Measurements from ENCODE around the gene VPS72. TPM values are rescaled to one million over a fixed set of nuclear protein-coding genes. Genes with fewer than 3 reads are reported as not detected.

Gene VPS72
- total RNA-seq, 1 experiment from 2014 or later = 108 TPM

DNA sequence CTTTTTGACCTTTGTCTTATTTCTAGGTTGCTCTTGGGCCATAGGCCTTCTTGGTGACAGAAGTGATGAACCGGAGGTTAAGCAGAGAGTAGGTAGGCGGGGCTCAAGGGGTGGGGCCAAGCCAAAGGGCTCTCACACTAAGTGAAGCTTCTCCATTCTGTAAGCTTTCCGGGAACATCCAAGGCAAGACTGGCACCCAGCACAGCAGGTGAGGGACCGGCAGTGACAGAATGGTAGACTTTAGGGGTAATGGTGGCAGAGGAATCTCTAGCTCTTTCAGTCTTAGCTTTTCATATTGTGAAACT, 33.5 kb downstream of the VPS72 start, which contains the start of gene TNFAIP8L2:
Gene TNFAIP8L2, plus strand, starts transcription at position 135 of the 305 bp plus-strand sequence. CDS start 2,049 bp downstream, outside the sequence.
- TF ChIP-seq, protein P1, sequence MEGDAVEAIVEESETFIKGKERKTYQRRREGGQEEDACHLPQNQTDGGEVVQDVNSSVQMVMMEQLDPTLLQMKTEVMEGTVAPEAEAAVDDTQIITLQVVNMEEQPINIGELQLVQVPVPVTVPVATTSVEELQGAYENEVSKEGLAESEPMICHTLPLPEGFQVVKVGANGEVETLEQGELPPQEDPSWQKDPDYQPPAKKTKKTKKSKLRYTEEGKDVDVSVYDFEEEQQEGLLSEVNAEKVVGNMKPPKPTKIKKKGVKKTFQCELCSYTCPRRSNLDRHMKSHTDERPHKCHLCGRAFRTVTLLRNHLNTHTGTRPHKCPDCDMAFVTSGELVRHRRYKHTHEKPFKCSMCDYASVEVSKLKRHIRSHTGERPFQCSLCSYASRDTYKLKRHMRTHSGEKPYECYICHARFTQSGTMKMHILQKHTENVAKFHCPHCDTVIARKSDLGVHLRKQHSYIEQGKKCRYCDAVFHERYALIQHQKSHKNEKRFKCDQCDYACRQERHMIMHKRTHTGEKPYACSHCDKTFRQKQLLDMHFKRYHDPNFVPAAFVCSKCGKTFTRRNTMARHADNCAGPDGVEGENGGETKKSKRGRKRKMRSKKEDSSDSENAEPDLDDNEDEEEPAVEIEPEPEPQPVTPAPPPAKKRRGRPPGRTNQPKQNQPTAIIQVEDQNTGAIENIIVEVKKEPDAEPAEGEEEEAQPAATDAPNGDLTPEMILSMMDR (IDR thresholded peaks at IDR 0.05; ENCODE audit: unreplicated experiment) = no peak
- Mint-ChIP-seq H3K9me3 (ENCODE audit: unreplicated experiment) (no peaks in the 10 kb centered on the region), H3K27me3 (ENCODE audit: insufficient read depth, unreplicated experiment) (no peaks in the 10 kb centered on the region), H3K27ac (ENCODE audit: low read depth, unreplicated experiment) (no peak within 1 kb of the TSS), H3K4me3 (ENCODE audit: unreplicated experiment) (no peak within 1 kb of the TSS), H3K4me1 (ENCODE audit: insufficient read depth, unreplicated experiment) (peaks cover 12% of the 10 kb centered on the region), H3K36me3 (ENCODE audit: insufficient read depth, unreplicated experiment) (peaks cover 41% of the 10 kb centered on the region)
- ChIA-PET POLR2A (interaction anchor here (0.6 to 2.0 kb wide), 8 partner anchors 8 to 164 kb away, joined by 3 to 10 read pairs (median 4); partner anchors contain the start of gene MINDY1), CTCF (interaction anchor here (0.7 to 7.3 kb wide), 21 partner anchors 9 to 155 kb away, joined by 3 to 158 read pairs (median 5); partner anchors contain the start of genes GABPB2, LYSMD1 and MINDY1)
- intact Hi-C loops (cut with micrococcal nuclease) = loop anchor here (1.0 to 5.0 kb wide), 4 partner anchors 56 to 459 kb away; partner anchors contain the start of gene GOLPH3L
- DNase-seq (ENCODE audit: unreplicated experiment) = no peak
- no TSS peak for BruUV-seq (replicated peaks)

DNA sequence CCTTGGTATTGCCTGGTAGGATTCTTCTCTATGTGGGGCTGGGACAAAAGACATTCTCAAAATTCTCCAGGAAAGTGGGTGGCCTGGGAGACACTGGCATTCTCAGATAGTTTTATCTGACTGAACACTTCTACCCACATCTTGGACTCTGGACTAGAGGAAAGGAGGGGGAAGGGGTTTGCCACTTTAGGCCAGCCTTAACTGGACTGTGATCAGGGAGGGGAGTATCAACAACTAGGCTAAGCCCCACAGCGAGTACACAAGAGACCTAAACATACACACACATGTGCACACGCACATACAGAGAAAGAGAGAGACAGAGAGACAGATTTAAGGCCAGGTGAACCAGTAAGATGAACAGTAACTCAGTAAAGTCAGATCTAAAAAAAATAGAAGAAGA, 42.3 kb downstream of the VPS72 start:
- Mint-ChIP-seq H3K27me3 (ENCODE audit: insufficient read depth, unreplicated experiment) (no peaks in the 10 kb centered on the region), H3K4me1 (ENCODE audit: insufficient read depth, unreplicated experiment) (peaks cover 10% of the 10 kb centered on the region), H3K36me3 (ENCODE audit: insufficient read depth, unreplicated experiment) (no peaks in the 10 kb centered on the region), H3K4me3 (ENCODE audit: unreplicated experiment) (no peak overlapping the region), H3K9me3 (ENCODE audit: unreplicated experiment) (no peaks in the 10 kb centered on the region), H3K27ac (ENCODE audit: low read depth, unreplicated experiment) (no peak overlapping the region)
- intact Hi-C loops (cut with micrococcal nuclease) = no loop called here
- no TSS peak for BruUV-seq (replicated peaks)
- ChIA-PET CTCF (interaction anchor here (0.8 to 2.0 kb wide), 4 partner anchors 13 to 151 kb away, joined by 3 to 7 read pairs (median 4); no protein-coding TSS in a partner anchor), POLR2A (interaction anchor here (0.8 to 1.2 kb wide), 5 partner anchors 13 to 142 kb away, joined by 3 to 5 read pairs (median 3); no protein-coding TSS in a partner anchor)
- DNase-seq (ENCODE audit: unreplicated experiment) = no peak
- TF ChIP-seq, protein P1 (IDR thresholded peaks at IDR 0.05; ENCODE audit: unreplicated experiment) = no peak

DNA sequence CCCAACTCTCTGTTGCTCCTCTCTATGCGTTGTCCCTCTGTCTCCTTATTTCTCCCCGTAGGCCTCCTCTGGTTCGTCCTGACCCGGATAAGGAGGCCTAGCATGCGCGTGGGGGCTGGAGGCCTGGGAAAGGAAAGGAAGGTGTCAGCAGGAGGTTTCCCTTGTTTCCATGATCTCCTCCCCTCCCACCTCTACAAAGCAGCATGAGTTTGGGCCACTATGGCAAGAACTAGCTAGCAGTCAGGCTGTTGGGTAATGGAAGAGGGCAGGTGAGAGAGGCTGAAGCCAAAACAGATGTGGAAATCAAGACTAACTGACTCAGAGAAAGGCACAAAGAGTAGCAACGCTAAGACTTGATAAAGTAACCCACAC, 42.9 kb downstream of the VPS72 start:
- Mint-ChIP-seq H3K4me3 (ENCODE audit: unreplicated experiment) (peak overlapping the region; percentile 73), H3K4me1 (ENCODE audit: insufficient read depth, unreplicated experiment) (peaks cover 10% of the 10 kb centered on the region), H3K27me3 (ENCODE audit: insufficient read depth, unreplicated experiment) (no peaks in the 10 kb centered on the region), H3K9me3 (ENCODE audit: unreplicated experiment) (no peaks in the 10 kb centered on the region), H3K36me3 (ENCODE audit: insufficient read depth, unreplicated experiment) (no peaks in the 10 kb centered on the region), H3K27ac (ENCODE audit: low read depth, unreplicated experiment) (peak overlapping the region; percentile 13)
- intact Hi-C loops (cut with micrococcal nuclease) = no loop called here
- POLR2A ChIA-PET = interaction anchor here (0.6 to 1.0 kb wide), 4 partner anchors 9 to 142 kb away, joined by 3 to 4 read pairs (median 4); no protein-coding TSS in a partner anchor
- CTCF ChIA-PET = interaction anchor here (0.5 to 1.2 kb wide), 5 partner anchors 47 to 161 kb away, joined by 3 read pairs; no protein-coding TSS in a partner anchor
- TF ChIP-seq, protein P1 (IDR thresholded peaks at IDR 0.05; ENCODE audit: unreplicated experiment) = no peak
- BruUV-seq (replicated peaks) = no TSS peak
- peak; percentile 34 for DNase-seq (ENCODE audit: unreplicated experiment)

DNA sequence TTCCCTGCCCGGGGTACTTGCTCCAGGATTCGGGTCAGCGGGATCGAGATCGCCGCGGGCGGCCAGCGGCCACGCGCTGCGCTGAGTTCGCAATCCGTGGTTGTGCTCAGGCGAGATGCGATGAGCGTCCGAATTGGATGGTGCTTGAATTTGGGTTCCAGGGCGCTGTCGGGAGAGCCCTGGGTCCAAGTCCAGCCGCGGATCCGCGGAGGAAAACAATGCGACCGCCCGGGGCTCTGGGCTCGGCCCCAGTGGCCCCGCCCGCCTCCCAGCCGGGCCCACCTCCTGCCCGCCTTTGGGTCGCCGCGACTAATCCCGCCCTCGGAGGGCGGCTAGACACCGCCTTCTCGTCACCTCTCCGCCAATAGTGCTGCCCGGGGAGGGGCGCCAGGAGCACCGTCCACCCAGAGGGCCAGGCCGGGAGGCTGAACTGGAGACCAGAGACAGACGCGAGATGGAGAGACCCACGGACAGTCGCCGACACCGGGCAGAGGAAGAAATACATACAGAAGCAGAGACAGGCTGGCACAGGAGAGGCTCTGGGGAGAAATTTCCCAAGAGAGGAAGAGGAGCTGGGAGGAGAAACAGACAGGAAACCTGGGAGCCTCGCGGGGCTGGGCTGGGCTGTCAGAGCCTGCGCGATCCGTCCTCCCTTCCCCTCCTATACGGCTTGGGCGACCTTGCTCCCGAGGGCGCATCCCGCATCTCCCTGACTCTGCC, 43.4 kb downstream of the VPS72 start, which contains the start of gene SEMA6C:
Gene SEMA6C, minus strand, starts transcription at position 220 of the 720 bp plus-strand sequence. CDS start 4,010 bp downstream, outside the sequence.
- Mint-ChIP-seq H3K27me3 (ENCODE audit: insufficient read depth, unreplicated experiment) (no peaks in the 10 kb centered on the region), H3K4me1 (ENCODE audit: insufficient read depth, unreplicated experiment) (peaks cover 10% of the 10 kb centered on the region), H3K9me3 (ENCODE audit: unreplicated experiment) (no peaks in the 10 kb centered on the region), H3K27ac (ENCODE audit: low read depth, unreplicated experiment) (peak within 1 kb of the TSS; percentile 13), H3K4me3 (ENCODE audit: unreplicated experiment) (peak within 1 kb of the TSS; percentile 73), H3K36me3 (ENCODE audit: insufficient read depth, unreplicated experiment) (no peaks in the 10 kb centered on the region)
- TF ChIP-seq, protein P1 (IDR thresholded peaks at IDR 0.05; ENCODE audit: unreplicated experiment) = no peak
- CTCF ChIA-PET = interaction anchor here (0.5 to 1.4 kb wide), 5 partner anchors 43 to 160 kb away, joined by 3 to 4 read pairs (median 3); no protein-coding TSS in a partner anchor
- DNase-seq (ENCODE audit: unreplicated experiment) = peak; percentile 96
- intact Hi-C loops (cut with micrococcal nuclease) = no loop called here
- POLR2A ChIA-PET = interaction anchor here (0.6 to 1.0 kb wide), 4 partner anchors 9 to 141 kb away, joined by 3 to 4 read pairs (median 4); no protein-coding TSS in a partner anchor
- BruUV-seq (replicated peaks) = no TSS peak
